Measurements from ENCODE around the gene CPNE4. TPM values are rescaled to one million over a fixed set of nuclear protein-coding genes. Genes with fewer than 3 reads are reported as not detected.
"Not testable (repeated sequence)": the region's sequence is repeated elsewhere in the genome, so short reads cannot be mapped to it uniquely, and the experiment has no call there.

The CPNE4 gene
- total RNA-seq, 4 donors from 2014 or later: 0.10 to 0.25 (median 0.16) TPM; not detected in 1

DNA sequence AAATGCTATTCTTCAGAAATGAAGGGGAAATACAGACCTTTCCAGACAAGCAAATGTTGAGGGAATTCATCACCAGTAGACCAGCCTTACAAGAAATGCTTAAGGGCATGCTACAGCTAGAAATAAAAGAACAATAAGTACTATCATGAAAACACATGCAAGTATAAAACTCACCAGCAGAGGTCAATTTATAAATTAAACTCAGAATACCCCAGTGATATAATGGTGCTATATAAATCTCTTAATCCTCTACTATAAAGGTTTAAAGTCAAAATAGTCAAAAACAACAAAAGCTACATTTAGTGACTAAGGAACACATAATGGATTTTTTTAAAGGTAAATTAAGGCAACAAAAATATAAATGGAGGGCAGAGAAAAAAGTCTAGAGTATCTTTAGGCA lies 142.5 kb downstream of the CPNE4 start:
- no peak for DNase-seq (ENCODE audit: low spot score in 2 of 2)
- H3K4me3 ChIP-seq (ENCODE audit: low read depth, poor library complexity, severe bottlenecking): no peak overlapping the region
- TF ChIP-seq, protein P1, sequence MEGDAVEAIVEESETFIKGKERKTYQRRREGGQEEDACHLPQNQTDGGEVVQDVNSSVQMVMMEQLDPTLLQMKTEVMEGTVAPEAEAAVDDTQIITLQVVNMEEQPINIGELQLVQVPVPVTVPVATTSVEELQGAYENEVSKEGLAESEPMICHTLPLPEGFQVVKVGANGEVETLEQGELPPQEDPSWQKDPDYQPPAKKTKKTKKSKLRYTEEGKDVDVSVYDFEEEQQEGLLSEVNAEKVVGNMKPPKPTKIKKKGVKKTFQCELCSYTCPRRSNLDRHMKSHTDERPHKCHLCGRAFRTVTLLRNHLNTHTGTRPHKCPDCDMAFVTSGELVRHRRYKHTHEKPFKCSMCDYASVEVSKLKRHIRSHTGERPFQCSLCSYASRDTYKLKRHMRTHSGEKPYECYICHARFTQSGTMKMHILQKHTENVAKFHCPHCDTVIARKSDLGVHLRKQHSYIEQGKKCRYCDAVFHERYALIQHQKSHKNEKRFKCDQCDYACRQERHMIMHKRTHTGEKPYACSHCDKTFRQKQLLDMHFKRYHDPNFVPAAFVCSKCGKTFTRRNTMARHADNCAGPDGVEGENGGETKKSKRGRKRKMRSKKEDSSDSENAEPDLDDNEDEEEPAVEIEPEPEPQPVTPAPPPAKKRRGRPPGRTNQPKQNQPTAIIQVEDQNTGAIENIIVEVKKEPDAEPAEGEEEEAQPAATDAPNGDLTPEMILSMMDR (IDR thresholded peaks at IDR 0.05): no peak
- no peak for TF ChIP-seq POLR2A (IDR thresholded peaks at IDR 0.05)
- intact Hi-C loops (cut with DNase I; ENCODE audit: low total_unique reads): no loop called here

DNA sequence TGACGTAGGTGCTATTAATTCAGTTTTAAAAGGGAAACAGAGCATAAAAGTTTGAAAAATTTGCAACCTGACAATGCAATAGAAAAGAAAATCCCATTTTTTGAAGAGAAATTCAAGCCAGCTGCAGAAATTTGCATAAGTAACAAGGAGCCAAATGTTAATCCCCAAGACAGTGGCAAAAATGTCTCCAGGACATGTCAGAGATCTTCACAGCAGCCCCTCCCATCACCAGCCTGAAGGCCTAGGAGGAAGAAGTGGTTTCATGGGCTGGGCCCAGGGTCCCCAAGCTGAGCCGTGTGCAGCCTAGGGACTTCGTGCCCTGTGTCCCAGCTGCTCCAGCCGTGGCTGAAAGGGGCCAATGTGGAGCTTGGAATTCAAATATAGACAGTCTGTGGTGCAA lies 148.9 kb downstream of the CPNE4 start:
- H3K4me3 ChIP-seq (ENCODE audit: low read depth, poor library complexity, severe bottlenecking); DNase-seq (ENCODE audit: low spot score in 2 of 2); intact Hi-C loops (cut with DNase I; ENCODE audit: low total_unique reads): not testable (repeated sequence)
- WGBS, 2 donors: 73 to 94% methylated on average over 3 to 4 of the region's 4 CpGs

DNA sequence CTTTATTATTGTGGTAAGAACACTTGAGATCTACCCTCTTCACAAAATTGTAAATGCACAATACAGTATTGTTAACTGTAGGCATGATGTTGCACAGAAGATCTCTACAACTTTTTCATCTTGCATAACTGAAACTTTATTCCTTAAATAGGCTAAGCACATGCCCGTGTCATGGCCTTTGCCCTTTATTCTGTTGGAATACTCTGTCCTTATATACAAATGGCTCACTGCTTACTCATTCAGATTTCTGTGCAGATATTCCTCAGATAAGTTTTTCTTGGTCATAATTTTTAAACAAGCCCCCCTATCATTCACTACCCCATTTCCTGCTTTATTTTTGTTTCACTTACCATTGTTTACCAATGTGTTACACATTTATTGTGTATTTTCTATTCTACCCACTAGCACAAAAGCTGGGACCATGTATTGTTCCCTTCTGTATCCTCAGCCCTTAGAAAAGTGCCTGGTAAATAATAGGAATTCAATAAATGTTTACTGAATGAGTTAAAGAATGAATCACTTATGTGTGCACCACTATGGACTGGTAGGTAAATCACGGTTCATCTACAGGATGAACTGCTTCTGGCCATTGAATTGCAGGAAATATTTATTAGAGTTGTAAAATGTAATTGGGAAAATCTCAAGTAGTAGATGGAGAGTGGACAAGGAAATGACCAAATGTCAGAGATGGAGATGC lies 151.0 kb downstream of the CPNE4 start:
- H3K4me3 ChIP-seq (ENCODE audit: low read depth, poor library complexity, severe bottlenecking): no peak overlapping the region
- TF ChIP-seq, protein P1 (IDR thresholded peaks at IDR 0.05): no peak
- TF ChIP-seq POLR2A (IDR thresholded peaks at IDR 0.05): no peak
- no peak for DNase-seq (ENCODE audit: low spot score in 2 of 2)
- 41 to 75% methylated on average over 2 of the region's 2 CpGs for WGBS, 2 donors
- intact Hi-C loops (cut with DNase I; ENCODE audit: low total_unique reads): no loop called here

DNA sequence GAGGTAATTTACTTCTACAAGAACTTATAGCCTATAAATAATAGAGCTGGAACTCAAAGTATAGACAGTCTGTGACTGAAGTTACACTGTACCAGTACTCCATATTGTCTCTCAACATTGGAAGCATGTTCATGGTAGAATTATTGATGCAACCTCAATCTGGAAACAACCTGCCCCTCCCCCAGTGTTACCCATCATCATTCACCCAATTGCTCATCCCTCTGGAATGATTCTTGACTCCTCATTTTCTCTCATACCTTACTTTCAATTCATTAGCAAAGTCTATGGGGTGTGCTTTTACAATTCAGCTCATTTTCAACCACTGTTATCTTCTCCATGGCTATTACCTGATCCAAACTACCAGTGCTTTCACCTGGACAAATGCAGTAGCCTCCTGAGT lies 151.7 kb downstream of the CPNE4 start:
- no peak overlapping the region for H3K4me3 ChIP-seq (ENCODE audit: low read depth, poor library complexity, severe bottlenecking)
- no peak for TF ChIP-seq POLR2A (IDR thresholded peaks at IDR 0.05)
- TF ChIP-seq, protein P1 (IDR thresholded peaks at IDR 0.05): no peak
- intact Hi-C loops (cut with DNase I; ENCODE audit: low total_unique reads): no loop called here
- DNase-seq (ENCODE audit: low spot score in 2 of 2): no peak

DNA sequence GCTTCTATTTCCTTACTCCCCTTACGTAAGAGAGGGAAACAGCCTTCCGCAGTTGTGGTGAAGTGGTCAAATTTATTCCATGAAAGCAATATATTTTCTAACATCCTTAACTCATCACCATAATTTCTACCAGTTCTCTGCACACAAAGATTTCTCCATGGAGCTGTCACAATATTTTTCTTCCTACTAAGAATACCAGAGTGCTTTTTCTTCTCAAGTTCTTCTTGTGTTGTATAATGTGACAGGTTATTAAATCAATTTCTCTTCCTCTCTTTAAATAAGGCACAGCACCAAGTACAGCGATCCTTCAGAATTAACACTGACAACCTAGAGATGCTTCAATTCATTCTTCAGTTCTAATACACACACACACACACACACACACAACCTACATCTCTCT lies 153.0 kb downstream of the CPNE4 start:
- WGBS, 2 donors: 67 to 79% methylated on average over 3 of the region's 3 CpGs
- intact Hi-C loops (cut with DNase I; ENCODE audit: low total_unique reads): no loop called here
- DNase-seq (ENCODE audit: low spot score in 2 of 2): no peak
- TF ChIP-seq, protein P1 (IDR thresholded peaks at IDR 0.05): no peak
- TF ChIP-seq POLR2A (IDR thresholded peaks at IDR 0.05): no peak
- no peak overlapping the region for H3K4me3 ChIP-seq (ENCODE audit: low read depth, poor library complexity, severe bottlenecking)

DNA sequence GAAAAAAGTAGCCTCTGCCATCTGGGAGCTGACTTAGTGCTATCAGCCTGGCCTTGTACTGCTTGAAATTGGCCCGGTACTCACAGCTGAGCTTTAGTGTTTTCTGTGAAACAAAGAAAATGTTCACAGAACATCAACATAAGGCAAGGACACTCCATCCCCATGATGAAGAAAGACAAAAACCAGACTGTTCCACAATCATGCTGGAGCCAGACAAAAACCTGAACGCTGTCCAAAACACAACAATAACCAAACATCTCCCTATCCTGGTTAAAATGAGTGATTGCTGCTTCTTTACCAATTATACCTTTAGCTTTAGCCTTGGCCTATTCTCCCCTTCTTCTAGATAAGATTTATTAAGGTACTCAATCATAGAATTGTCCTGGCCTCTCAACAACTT lies 153.9 kb downstream of the CPNE4 start:
- no peak for DNase-seq (ENCODE audit: low spot score in 2 of 2)
- WGBS, 2 donors: 48 to 84% methylated on average over 2 of the region's 2 CpGs
- TF ChIP-seq POLR2A (IDR thresholded peaks at IDR 0.05): no peak
- TF ChIP-seq, protein P1 (IDR thresholded peaks at IDR 0.05): no peak
- intact Hi-C loops (cut with DNase I; ENCODE audit: low total_unique reads): no loop called here
- no peak overlapping the region for H3K4me3 ChIP-seq (ENCODE audit: low read depth, poor library complexity, severe bottlenecking)
